Gastrocnemius medialis (tissue), 4 donors: ENCODE measurements around the gene TCP10L. TPM values are rescaled to one million over a fixed set of nuclear protein-coding genes. Genes with fewer than 3 reads are reported as not detected.

Source experiments
- ATAC-seq, 2 donors: fragments of 150-250 bp; one replicate each; pipeline ENCODE4 v1.9.1; 2016
- DNase-seq, 2 donors: peaks; one replicate each; pipeline ENCODE4 v3.0.0-alpha.2; 2019
- H3K27ac ChIP-seq, 4 donors: fragments of 200-600 bp; sonication (generic); 1 replicate in 1 of 4; 2 replicates in 3 of 4; pipeline ENCODE4 v1.5.1; 2016 to 2018; ENCODE audit warnings: mild to moderate bottlenecking in 2 of 4, moderate library complexity in 1 of 4
- H3K27me3 ChIP-seq, 3 donors: fragments of 200-600 bp; sonication (generic) in 2 of 3; 1 replicate in 1 of 3; 2 replicates in 2 of 3; pipeline versions ENCODE4 v1.5.1 to v1.6.0; 2016 to 2019; ENCODE audit warnings: mild to moderate bottlenecking in 1 of 3, moderate library complexity in 1 of 3
- H3K36me3 ChIP-seq, 2 donors: fragments of 200-600 bp; sonication (generic) in 1 of 2; one replicate each; pipeline ENCODE4 v1.5.1; 2017 to 2018
- H3K4me1 ChIP-seq, 2 donors: fragments of 200-600 bp; sonication (generic) in 1 of 2; one replicate each; pipeline ENCODE4 v1.5.1; 2016 to 2017; ENCODE audit warnings: mild to moderate bottlenecking in 2 of 2
- H3K4me3 ChIP-seq, 4 donors: fragments of 200-600 bp; sonication (generic) in 3 of 4; 1 replicate in 1 of 4; 2 replicates in 3 of 4; pipeline ENCODE4 v1.5.1; 2016 to 2019; ENCODE audit warnings: mild to moderate bottlenecking in 2 of 4
- H3K9me3 ChIP-seq, 3 donors: fragments of 200-600 bp; sonication (generic) in 2 of 3; 1 replicate in 1 of 3; 2 replicates in 2 of 3; pipeline ENCODE4 v1.5.1; 2016 to 2019
- CTCF ChIP-seq, 5 experiments: fragments of 450-650 bp in 3 of 5; fragments of 200-600 bp in 2 of 5; sonication (generic) in 2 of 5; IDR thresholded peaks in 4 of 5; conservative IDR thresholded peaks in 1 of 5; 1 replicate in 4 of 5; 2 replicates in 1 of 5; pipeline ENCODE4 v1.5.1; 2016 to 2019; ENCODE audit warnings: antibody characterized with exemption in 5 of 5, mild to moderate bottlenecking in 3 of 5, moderate library complexity in 3 of 5
- POLR2A ChIP-seq, 2 donors: fragments of 450-650 bp; IDR thresholded peaks; one replicate each; pipeline ENCODE4 v1.6.1; 2017; ENCODE audit warnings: antibody characterized with exemption in 2 of 2, mild to moderate bottlenecking in 2 of 2, moderate library complexity in 2 of 2
- in situ Hi-C, 4 donors: fragments of 200-750 bp; cut with MboI; loops; one replicate each; pipeline versions ENCODE4 v1.15.0 to v1.8.0; 2017; ENCODE audit warnings: low sequenced_read_pairs in 4 of 4
- intact Hi-C: fragments of 100-400 bp; cut with DNase I; formaldehyde crosslinking; loops from one replicate; pipeline ENCODE4 v1.15.1; 2023; ENCODE audit warnings: low total_unique reads
- total RNA-seq, 4 donors: library from RNA; depleted of rRNA; stranded (reverse); fragments of >200 nt; gene quantifications; one replicate each; pipeline versions ENCODE4 v1.1.0 to v1.2.3, GENCODE V29; 2016

Gene TCP10L
- total RNA-seq, 4 donors from 2014 or later = 0.19 to 0.36 (median 0.33) TPM

DNA sequence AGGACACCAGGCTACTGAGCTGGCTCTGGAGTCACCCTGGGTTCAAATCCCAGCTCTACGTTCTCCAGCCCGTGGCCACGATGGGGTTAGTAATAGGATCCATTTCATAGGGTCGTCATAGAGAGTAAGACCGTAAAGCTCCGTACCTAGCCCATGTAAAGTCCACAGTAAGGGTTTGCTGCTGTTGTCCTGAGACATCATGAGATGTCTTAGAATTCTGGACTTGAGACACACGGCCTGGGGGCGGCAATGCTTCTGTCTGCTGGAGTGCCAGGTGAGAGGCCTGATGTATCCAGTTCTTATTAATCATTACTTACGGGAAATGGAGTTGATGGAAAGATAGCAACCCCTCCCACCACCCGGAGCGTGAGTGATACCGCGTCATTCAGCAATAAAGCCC, 3.6 kb downstream of the TCP10L start:
- H3K27ac ChIP-seq = no peak overlapping the region
- H3K9me3 ChIP-seq = no peaks in the 10 kb centered on the region
- no peaks in the 10 kb centered on the region for H3K4me1 ChIP-seq
- H3K4me3 ChIP-seq = no peak overlapping the region
- no peak for DNase-seq
- no peak for TF ChIP-seq CTCF (IDR thresholded peaks at IDR 0.05 in 4 of 5, conservative IDR thresholded peaks at IDR 0.05 in 1 of 5)
- TF ChIP-seq POLR2A (IDR thresholded peaks at IDR 0.05) = no peak
- H3K27me3 ChIP-seq = no peaks in the 10 kb centered on the region
- peaks cover 0 to 8% of the 10 kb centered on the region in 2 donors for H3K36me3 ChIP-seq
- ATAC-seq = no peak
- in situ Hi-C loops (no loop called here), intact Hi-C loops (no loop called here)

DNA sequence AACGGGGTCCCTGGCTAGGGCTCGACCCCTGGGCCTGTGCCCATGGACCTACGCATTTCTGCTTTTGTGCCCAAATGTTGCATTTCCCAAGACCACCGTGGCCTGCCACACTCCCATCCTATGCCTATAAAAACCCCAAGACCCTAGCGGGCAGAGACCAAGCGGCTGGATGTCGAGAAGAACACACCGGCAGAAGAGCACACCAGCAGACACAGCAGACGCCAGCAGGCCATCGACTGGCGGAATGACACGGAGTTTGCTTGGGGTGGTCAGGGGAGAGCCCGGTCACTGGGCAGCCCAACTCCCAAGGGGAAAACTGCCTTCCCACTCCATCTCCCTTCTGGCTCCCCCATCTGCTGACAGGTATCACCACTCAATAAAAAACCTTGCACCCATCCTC, 4.4 kb downstream of the TCP10L start:
- in situ Hi-C loops = no loop called here

GRCh38 chr21:32578107-32578691, 7.1 kb downstream of the TCP10L start:
- no peak for ATAC-seq
- no peak overlapping the region for H3K27ac ChIP-seq
- H3K27me3 ChIP-seq = no peaks in the 10 kb centered on the region
- TF ChIP-seq CTCF (IDR thresholded peaks at IDR 0.05 in 4 of 5, conservative IDR thresholded peaks at IDR 0.05 in 1 of 5) (no peak), POLR2A (IDR thresholded peaks at IDR 0.05) (no peak)
- intact Hi-C loops = no loop called here
- no peaks in the 10 kb centered on the region for H3K9me3 ChIP-seq
- in situ Hi-C loops = no loop called here
- no peaks in the 10 kb centered on the region for H3K4me1 ChIP-seq
- H3K36me3 ChIP-seq = peaks cover 0 to 8% of the 10 kb centered on the region in 2 donors
- no peak for DNase-seq
- H3K4me3 ChIP-seq = no peak overlapping the region

More for the DNA sequence above, 4.4 kb downstream of the TCP10L start:
- Histone ChIP-seq H3K9me3 (no peaks in the 10 kb centered on the region), H3K4me1 (no peaks in the 10 kb centered on the region), H3K27ac (no peak overlapping the region), H3K27me3 (no peaks in the 10 kb centered on the region), H3K4me3 (no peak overlapping the region), H3K36me3 (peaks cover 0 to 8% of the 10 kb centered on the region in 2 donors)
- ATAC-seq (no peak), DNase-seq (no peak)
- intact Hi-C loops = no loop called here
- no peak for TF ChIP-seq POLR2A (IDR thresholded peaks at IDR 0.05)
- TF ChIP-seq CTCF (IDR thresholded peaks at IDR 0.05 in 4 of 5, conservative IDR thresholded peaks at IDR 0.05 in 1 of 5) = no peak

DNA sequence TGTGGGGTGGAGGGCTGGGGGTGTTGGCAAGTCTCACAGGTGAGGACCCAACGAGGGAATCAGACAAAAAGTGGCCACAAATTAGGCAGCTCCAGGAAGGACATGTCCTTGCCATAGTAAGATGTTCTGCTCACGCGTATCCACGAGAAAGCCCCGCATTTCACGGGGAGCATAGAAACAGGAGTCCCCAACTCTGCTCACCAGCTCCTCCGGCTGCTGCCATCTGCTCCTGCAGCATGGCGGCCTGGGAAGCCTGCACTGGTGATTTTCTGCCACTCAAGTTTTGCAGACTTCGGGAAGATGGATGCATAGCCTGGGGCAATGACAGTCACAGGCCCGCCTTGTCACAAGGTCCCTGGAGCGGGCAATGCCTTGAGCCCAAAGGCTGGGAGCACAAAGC, 9.3 kb downstream of the TCP10L start:
- H3K27ac ChIP-seq = no peak overlapping the region
- H3K4me1 ChIP-seq = no peaks in the 10 kb centered on the region
- DNase-seq = no peak
- no peak overlapping the region for H3K4me3 ChIP-seq
- H3K9me3 ChIP-seq = no peaks in the 10 kb centered on the region
- no peaks in the 10 kb centered on the region for H3K27me3 ChIP-seq
- intact Hi-C loops = no loop called here
- in situ Hi-C loops = no loop called here
- H3K36me3 ChIP-seq = peaks cover 0 to 8% of the 10 kb centered on the region in 2 donors
- ATAC-seq = no peak
- TF ChIP-seq CTCF (IDR thresholded peaks at IDR 0.05 in 4 of 5, conservative IDR thresholded peaks at IDR 0.05 in 1 of 5) (no peak), POLR2A (IDR thresholded peaks at IDR 0.05) (no peak)
